Right hindlimb (tissue), 1 donor: ENCODE data around the gene GCFC2.
"Not testable (repeated sequence)": the region's sequence is repeated elsewhere in the genome, so short reads cannot be mapped to it uniquely, and the experiment has no call there.

Experiments
- DNase-seq: peaks from one replicate; pipeline ENCODE4 v3.0.0-alpha.2; 2018

GCFC2 gene

GRCh38 chr2:75710577-75711253 is at the start of gene GCFC2:
TSS of gene GCFC2 (minus strand) at chr2:75710915. CDS start at chr2:75710855, 60 bp downstream.
- DNase-seq, result peak; percentile 92

GRCh38 chr2:75752828-75753227 is 42.1 kb upstream of the GCFC2 start:
- DNase-seq, result no peak

GRCh38 chr2:75751824-75752468 is 41.2 kb upstream of the GCFC2 start:
- DNase-seq, result no peak

- no peak for DNase-seq
Observed at GRCh38 chr2:75751360-75751759, 40.6 kb upstream of the GCFC2 start.

- DNase-seq, result no peak
Observed at GRCh38 chr2:75737961-75738360, 27.2 kb upstream of the GCFC2 start.

GRCh38 chr2:75736276-75736675 is 25.6 kb upstream of the GCFC2 start:
- DNase-seq, result no peak

- no peak for DNase-seq
Observed at GRCh38 chr2:75729861-75730260, 19.1 kb upstream of the GCFC2 start.

GRCh38 chr2:75728614-75729419 is 18.1 kb upstream of the GCFC2 start:
- DNase-seq, result no peak

- no peak for DNase-seq
Observed at GRCh38 chr2:75722687-75723086, 12.0 kb upstream of the GCFC2 start.

GRCh38 chr2:75720525-75720924 is 9.8 kb upstream of the GCFC2 start:
- no peak for DNase-seq

GRCh38 chr2:75719616-75720015 is 8.9 kb upstream of the GCFC2 start:
- no peak for DNase-seq

GRCh38 chr2:75716406-75716805 is 5.7 kb upstream of the GCFC2 start:
- no peak for DNase-seq

- DNase-seq, result not testable (repeated sequence)
Observed at GRCh38 chr2:75711590-75711989, 875 bp upstream of the GCFC2 start.

- DNase-seq, result no peak
Observed at GRCh38 chr2:75710220-75710576, 517 bp downstream of the GCFC2 start.

GRCh38 chr2:75709297-75709696 is 1.4 kb downstream of the GCFC2 start:
- no peak for DNase-seq

- DNase-seq, result no peak
Observed at GRCh38 chr2:75707901-75708300, 2.8 kb downstream of the GCFC2 start.

GRCh38 chr2:75705921-75706320 is 4.8 kb downstream of the GCFC2 start:
- DNase-seq, result no peak

GRCh38 chr2:75703589-75704287 is 7.0 kb downstream of the GCFC2 start:
- no peak for DNase-seq

GRCh38 chr2:75702593-75702992 is 8.1 kb downstream of the GCFC2 start:
- no peak for DNase-seq

GRCh38 chr2:75698918-75699317 is 11.8 kb downstream of the GCFC2 start:
- no peak for DNase-seq

- no peak for DNase-seq
Observed at GRCh38 chr2:75688196-75688595, 22.5 kb downstream of the GCFC2 start.

- DNase-seq, result not testable (repeated sequence)
Observed at GRCh38 chr2:75683430-75683829, 27.3 kb downstream of the GCFC2 start.

GRCh38 chr2:75680402-75680801 is 30.3 kb downstream of the GCFC2 start:
- no peak for DNase-seq
